Measurements from ENCODE around the gene CSDE1.

DNA sequence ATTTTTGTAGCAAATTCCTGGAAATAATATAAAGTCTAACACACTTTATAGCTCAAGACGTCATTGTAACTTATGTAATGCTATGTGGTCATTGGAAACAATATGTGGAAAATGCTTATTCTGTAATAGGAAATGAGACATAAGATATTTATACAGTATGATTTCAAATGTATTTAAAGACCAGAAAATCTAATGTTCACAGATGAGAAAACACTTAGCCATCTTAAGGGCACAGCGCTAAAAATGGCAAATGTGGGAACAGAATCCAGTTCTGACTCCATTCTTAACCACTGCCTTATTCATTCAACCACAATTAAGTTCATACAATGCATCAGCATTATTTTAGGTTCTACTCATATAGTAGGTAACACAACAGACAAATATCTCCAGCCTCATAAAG lies 12.5 kb downstream of the CSDE1 start:
- TF ChIP-seq, protein P1, sequence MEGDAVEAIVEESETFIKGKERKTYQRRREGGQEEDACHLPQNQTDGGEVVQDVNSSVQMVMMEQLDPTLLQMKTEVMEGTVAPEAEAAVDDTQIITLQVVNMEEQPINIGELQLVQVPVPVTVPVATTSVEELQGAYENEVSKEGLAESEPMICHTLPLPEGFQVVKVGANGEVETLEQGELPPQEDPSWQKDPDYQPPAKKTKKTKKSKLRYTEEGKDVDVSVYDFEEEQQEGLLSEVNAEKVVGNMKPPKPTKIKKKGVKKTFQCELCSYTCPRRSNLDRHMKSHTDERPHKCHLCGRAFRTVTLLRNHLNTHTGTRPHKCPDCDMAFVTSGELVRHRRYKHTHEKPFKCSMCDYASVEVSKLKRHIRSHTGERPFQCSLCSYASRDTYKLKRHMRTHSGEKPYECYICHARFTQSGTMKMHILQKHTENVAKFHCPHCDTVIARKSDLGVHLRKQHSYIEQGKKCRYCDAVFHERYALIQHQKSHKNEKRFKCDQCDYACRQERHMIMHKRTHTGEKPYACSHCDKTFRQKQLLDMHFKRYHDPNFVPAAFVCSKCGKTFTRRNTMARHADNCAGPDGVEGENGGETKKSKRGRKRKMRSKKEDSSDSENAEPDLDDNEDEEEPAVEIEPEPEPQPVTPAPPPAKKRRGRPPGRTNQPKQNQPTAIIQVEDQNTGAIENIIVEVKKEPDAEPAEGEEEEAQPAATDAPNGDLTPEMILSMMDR (IDR thresholded peaks at IDR 0.05 in 8 of 11, conservative IDR thresholded peaks at IDR 0.05 in 3 of 11), result no peak
- no peak for TF ChIP-seq POLR2AphosphoS5 (IDR thresholded peaks at IDR 0.05)

All from spleen (tissue), 7 donors.